HG03045 (cell line): ENCODE measurements around the gene LBR.

ENCODE experiments used
- ATAC-seq: cut with Tn5 transposase; IDR thresholded peaks from one replicate; pipeline ENCODE4 v1.9.1; 2021; ENCODE audit warnings: mild to moderate bottlenecking, moderate library complexity; ENCODE audit not compliant: unreplicated experiment

The LBR gene

DNA sequence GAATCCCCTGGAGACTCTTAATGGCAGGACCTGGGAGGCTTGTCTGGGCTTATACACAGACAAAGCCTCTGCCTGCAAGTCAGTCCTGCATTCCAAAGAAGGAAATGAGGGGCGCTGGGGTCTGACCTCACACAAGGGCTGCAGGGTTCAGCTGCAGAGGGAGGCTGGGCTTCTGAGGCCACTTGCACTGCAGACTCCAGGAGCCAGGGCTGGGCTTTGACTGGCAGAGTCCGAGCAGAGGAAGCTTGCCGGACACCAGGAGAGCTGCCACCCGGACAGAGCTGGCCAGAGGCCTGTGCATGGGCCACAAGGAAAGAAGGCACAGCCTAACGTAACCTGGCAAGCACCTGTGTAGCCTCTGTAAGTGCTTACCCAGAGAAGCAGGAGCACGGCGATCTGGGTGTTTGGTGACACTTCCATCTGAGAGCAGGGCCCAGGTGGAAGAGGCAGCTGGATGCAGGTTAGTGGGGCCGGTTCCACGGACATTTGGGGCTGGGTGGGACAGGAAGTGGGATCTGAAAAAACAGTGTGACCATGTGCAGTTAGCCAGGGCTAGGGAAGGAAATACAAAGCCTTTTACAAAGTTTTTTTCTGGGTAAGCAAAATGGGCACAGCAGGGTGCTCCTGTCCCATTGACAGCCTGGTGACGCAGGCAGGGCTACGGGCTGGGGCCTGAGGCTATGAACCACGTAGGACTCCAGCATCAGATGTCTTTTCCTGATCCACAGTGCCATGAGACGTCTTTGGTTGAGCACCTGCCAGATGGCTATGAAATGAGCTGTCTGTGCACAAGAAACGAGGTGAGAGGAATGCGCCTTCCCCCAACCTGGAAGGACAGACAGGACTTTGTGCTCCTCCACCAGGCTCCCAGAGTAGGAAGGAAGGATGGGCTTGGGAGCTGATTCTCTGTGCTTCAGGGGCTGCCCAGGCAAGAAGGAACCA, 37.3 kb upstream of the LBR start:
- ATAC-seq: no peak

DNA sequence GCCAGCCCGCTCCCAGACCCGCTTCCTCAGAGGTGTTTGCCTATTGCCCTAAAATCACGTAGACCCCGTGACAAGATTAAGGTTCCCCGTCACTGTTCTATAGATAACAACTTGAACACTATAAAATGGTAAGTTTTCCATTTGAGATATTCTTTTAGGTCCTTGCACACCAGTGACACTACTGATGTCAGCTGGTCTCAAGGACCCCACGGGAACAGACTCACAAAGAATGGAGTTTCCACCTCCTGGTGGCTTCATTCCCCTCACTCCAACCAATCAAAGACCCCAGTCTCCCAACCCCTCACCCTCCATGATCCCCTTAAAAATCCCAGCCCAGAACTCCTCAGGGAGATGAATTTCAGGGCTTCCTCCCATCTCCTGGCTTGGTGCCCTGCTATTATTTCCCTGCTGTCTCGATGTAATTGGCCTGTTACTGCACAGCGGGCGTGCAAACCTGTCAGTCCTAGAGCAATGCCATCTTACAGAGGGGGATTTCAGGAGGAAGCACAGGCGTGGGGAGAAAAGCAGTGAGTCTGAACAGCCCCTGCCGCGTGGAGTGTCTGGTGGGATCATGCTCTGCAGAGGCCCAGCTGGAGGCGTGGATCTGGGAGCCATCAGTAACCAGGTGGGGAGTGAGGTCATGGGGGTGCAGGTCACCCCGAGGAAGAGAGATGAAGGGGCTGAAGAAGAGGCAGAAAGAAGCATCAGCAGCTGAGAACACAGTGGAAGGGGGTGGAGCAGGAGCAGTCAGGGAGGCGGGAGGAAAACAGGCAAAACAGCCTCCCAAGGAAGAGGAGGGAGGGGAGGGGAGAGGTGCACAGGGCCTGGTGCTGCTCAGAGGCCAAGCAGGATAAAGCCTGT, 35.1 kb upstream of the LBR start:
- ATAC-seq: no peak

DNA sequence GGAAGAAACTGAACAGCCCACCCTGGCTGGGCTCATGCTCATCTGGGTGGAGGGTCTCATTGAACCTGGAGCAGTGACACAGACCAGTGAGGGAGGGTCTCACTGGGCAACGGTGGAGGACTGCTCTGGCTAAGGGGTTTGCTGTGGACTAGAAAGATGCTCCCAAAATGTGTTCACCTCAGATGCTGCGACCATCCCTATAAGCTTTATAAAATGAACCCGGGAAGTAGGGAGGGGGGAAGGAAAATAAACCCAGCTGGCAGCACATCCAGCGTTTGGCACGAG, 34.5 kb upstream of the LBR start:
- no peak for ATAC-seq

DNA sequence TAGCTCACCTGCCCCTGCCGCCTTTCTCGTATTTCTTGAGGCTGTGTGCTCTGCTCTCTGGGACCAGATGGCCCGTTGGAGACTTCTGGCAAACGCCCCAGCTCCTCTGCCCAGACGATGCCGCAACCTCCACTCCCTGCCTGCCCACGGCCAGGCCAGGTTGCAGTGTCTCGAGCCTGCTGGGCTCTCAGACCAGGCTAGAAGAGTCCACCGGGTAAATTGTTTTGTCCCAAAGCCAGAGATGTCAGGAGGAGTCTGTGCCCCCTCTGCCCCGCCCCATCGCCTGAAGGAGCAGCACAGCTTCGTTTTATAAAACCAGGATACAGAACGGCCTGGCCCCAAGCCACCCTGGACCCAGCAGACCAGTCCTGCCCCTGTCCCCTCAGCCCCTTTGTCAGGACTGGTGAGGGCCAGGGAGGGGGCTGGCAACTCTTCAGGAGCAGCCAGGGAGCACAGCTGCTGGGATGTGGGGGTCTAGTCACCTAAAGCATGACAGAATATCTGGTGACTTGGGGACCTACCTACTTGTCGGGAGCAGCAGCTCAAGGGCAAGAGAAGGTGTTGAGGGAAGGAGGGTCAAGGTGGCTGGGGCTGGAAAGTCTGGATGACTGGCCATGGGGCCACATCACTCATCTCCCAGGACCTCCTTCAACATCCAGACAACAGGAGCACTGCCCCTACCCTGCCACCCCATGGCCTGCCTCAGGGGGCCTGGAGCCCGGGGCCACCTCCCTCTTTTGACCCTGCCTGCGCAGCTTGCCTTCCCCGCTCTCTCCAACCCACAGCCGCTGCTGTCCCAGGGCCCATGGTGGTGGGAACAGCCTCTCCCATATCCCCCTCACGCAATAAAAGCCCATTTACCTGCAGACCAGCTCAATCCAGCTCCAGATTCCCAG, 33.9 kb upstream of the LBR start:
- no peak for ATAC-seq

DNA sequence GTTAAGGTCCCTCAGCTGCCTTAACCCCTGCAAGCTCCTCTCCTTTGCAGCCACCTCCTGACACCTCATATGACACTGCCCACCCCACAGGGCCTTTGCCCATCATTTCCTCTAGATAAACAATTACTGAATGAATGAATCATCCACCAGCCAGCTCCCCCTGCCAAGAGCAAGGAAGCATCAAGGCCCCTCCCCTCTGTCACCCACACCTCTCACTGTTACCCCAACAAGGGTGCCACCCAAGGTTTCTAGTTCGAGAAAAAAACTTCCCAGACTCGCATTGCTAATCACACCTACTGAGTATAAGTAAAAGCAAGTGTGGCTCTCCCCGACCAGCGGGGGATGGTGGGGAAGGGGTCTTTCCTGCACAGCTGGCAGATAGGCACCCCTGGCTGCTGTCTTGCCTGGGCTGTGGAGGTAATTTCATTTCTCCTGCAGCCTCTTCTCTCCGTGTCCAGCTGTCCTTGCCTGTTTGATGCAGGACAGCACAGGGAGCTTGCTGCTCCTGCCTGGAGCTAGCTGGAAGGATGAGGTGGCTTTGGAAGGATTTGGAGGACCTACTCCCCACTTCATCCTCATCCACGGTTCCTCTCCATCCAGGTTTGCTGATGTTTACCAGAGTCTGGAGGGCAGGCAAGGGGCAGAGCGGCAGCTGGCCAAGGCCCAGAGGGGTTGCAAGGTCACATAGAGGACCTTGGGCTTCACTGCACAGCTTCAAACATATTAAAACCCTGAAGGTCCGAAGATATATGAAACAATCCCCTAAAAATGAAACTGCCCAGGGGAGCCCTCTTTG, 33.1 kb upstream of the LBR start:
- ATAC-seq: no peak

DNA sequence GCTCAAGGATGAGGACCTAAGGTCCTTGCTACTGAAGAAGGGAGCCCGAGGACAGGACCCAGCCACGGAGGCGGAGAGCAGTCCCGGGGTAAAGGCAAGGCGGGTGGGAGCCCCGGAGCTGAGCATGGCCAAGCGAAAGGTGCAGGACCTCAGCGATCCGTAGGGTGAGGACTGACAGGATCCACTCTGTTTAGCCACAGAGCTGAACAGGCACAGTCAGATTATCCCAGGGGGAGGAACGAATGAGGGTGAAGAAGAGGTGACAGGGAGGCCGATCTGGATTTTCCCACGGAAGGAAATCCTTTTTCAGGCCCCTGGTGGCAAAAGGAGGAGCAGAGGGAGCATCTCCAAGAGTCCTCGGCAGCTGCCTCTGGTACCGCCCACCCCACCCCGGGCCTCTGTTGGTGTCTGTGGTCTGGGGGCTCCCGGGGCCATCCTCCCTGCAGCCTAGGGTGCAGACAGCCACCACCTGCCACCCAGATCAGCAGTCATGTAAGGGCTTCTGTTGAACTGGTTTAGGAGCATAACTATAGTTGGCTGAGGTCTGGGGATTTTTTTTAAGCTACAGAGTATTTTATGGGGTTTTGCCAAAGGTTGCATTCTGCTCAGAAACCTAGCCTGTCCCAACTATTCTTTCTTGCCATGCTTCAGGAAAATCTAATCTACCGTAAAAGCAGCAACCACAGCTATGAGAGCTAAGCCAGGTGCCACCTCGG, 32.3 kb upstream of the LBR start:
- no peak for ATAC-seq

DNA sequence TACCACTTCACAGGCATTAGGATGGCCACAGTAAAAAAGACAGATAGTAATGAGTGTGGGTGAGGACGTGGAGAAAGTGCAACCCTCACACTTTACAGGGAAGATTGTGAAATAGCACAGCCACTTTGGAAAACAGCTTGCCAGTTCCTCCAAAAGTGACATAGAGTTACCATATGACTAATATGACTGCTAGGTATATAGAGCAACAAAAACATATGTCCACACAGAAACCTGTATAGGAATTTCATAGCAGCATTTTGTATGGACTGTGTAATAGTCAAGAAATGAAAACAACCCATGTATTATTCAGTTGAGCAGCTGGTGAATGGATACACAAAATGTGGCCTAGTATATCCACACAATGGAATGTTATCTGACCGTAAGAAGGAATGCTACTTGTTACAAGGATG, 30.4 kb upstream of the LBR start:
- no peak for ATAC-seq

DNA sequence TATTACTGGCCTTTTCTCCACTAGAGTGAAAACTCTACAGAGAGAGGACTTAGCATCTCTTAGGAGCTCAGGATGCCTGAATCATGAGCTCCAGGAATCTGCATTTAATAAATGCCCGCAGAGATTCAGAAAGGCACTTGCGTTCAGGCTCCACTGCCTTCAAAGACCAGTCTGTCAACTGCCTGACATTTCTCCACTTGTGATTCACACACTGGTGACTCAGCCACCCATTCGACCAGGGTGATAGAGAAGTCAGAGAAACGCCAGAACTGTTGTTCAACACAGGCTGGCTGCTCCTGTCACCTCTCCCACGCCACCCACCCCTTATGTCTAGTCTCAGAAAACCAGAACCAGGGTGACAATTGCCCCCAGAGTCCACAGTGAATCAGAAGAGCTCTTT, 26.9 kb upstream of the LBR start:
- ATAC-seq: no peak

DNA sequence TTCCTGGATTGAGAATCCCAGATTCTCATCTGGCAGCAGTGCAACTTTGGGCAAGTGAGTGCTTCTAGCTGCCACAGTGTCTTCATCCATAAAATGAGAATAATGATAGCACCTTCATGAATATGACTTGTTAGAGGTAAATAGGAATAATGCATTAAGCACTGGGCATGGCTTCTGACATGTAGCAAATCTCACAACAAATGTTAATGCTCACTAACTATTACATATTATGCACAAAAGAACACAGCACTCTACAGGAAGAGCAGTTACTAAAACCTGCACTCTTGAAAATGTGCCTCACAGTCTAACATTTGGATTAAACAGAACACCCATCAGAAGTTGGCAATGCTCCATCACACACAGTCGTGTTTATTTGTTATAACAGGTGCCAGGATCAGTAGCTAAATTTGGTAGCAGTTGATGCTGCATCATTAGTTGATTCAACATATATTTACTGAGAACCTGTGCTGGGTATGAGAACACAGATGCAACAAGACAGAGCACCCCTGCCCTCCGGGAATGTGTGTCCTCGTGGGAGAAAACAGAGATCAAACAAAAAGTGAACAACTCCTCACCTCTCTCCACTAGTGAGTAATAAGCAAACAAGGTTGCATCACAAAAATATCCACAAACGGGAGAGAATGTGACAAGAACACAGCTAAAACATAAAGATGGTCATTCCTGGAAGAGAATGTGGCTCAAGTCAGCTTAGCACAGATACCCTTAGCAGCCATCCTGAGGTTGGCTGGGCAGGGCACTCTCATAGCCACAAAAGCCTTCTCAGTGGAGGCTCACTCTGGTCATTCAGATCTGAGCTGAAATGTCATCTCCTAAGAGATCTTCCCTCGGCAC, 26.2 kb upstream of the LBR start:
- no peak for ATAC-seq

DNA sequence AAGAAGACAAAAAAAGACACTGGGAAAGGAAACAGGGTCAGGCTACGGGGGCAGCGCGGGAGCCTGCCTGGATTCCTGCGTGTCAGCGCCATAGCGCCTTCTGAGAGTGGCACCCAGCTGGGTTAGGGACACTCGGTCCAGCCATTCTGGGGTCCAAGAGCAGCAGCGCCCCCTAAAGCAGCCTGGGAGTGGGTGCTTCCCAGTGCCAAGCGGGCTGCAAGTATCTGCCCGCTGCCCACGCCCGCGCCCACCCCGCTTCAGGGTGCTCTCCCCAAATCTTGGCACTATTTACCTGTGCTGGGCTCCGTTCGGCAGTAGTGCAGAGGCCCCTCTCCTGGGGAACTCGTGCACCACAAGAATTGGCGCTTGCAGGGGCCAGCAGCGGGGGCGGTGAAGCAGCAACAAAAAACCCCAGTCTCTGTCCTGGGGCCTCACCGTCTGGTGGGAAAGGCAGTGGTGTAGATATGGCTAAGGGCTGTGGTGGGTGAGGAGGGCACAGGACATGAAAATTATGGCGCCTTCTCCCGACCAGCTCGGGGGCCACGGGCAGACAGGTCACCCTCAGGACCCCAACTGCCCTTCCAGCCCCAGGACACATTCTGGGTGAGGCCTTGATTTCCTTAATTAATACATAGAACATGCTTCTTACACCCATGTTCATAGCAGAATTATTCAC, 24.1 kb upstream of the LBR start:
- no peak for ATAC-seq

DNA sequence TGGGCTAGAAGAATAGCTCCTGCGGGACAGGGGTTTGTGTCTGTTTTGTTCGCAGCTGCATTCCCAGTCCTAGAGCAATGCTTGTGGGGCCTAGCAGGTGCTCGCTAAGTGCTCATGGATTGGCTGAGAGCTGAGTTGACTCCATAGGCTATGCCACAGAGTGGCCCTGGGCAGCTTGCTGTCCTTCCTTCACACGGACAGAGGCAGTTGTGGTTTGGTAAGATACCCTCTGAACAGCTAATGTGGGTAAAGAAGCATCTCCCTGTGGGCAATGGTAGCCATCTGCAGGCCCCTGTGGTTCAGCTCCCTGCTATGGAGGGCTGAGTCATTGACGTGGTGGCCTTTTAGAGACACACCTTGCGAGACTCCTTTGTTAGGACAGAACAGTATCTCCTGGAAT, 23.5 kb upstream of the LBR start:
- ATAC-seq: no peak

DNA sequence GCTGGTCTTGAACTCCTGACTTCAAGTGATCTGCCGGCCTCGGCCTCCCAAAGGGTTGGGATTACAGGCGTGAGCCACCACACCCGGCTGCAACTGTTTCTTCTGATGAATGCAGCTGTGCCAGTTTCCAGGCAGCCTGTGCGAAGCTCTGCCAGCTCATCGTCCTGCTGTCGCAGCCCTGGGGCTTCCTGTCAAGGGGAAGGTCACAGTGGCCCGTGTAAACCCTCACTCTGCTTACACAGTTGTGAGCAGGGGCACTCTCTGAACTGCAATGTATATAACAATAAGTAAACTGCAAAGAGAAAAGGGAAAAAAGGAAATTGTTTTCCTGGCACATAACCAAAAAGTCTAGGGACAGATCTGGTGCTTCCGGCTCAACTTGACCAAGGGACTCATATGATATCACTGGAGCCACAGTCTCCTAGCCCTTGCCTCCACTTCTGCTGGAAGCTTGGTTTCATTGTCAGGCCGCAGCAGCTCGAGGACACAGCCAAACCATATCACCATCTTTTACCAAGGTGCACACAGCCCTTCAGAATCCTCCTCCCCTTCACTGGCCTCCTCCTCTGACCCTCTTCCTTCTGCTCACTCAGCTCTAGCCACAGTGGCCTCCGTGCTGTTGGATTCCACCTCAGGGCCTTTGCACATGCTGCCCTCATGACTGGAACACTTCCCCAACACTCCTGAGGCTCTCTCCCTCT, 22.8 kb upstream of the LBR start:
- ATAC-seq: no peak

DNA sequence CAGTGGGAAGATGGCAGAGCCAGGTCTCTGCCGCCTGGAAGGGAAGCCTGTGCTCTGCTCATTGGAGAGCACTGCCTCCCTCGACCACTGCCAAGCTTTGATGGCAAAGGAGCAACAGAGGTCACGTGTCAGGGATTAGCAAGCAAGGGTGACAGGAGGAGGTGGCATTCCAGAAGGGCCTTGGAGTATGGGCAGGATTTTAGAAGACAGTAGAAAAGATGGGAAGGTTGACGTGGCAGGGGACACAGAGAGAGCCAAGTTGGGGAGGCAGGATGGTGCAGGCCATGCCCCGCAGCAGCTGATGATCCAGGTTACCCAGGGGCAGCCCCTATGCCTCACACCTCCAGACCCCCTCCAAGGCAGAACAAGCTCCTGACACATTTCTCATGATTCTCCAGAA, 21.9 kb upstream of the LBR start:
- ATAC-seq: no peak

DNA sequence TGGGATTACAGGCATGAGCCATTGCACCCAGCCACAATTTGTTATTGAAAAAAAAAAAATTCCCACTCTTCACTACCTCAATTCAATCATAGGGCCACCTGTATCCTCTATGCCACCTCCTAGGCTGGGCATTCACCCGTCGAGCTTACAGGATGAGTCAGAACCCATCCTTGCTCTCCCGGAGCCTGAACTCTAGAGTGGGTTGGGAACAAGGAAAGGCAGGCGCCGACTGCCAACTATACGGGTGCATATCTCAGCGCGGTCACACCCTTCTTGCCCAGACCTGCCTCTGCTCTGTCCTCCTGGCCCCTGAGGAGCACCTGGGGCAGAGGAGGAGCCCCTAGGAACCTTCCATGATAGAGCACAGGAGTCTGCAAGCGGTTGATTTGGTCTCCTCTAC, 21.4 kb upstream of the LBR start:
- ATAC-seq: no peak

DNA sequence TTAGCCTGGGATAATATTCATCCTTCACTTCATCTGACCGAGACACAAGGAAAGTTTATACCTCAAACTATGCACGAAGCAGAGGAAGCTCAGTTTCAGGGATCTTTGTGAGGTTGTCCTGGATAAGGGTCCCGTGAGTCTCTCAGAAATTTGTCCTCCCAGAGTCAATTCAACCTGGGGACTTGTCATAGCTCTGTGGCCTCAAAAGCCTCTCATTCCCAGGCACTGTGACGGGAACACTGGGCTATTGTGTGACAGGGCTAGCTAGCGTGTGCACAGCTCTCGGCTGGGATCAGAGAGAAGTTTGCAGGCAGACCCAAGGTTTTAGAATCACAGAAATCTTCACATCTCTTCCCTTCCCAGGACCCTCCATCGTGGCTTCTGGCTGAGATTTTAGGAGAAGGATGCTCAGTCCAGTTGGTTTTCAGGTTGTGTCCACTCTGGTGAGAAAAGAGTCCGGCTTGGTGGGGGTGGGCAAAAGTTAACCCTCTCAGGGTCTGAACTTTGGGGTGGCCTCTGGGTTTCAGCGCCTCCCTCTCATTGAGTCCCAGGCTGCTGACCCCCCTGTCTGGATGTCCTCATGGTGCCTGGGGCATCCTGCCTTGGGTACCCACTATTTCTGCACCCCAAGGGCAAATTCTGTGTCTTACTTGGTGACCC, 20.4 kb upstream of the LBR start:
- no peak for ATAC-seq

DNA sequence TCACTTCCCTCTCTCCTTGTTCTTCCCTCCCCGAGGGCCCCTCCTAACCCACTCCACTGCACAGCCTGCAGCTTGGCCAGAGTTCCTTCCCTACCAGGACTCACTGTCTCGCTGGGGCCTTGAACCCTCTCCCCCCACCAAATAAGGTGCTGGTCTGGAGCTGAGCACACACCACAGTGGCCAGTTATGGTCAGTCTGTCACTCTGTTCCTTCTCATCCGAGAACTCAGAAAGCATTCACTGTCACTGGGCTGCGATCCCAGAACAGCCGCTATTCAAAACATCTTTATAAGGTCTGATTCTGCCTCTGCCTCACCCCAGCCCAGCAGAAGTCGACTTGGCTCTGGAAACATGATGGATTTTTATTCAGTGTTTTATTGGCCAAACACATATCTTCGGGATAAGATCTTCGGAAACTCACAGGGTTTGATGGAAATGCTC, 19.8 kb upstream of the LBR start:
- ATAC-seq: no peak

DNA sequence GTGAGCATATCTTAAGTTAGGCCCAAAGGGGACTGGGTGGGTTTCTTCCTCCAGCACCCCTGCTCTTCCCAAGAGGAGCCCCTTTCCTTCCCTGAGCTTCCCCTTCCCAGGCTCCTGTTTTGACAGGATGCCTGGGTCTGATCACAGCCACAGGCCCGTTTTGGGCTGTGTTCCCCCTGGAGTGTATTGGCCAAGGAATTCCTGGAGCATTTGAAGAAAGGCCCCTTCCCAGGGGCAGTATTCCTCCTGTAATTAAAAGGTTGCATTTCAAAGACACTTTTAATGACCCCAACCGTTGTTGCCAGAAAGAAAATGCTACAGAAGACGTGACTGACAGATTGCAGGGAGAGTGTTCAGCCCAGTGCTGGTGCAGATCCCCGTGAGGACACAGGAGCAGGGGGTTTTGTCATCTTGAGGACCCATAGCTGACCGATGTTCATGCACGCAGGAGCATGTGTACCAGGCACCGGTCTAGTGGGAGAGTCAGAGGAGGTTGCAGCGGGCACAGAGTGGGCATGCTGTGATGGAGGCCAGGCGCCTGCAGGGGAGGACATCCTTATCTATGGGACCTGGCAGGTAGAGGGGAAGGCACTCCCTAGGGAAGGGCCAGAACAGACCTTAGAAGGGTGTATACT, 19.3 kb upstream of the LBR start:
- no peak for ATAC-seq
